Fibroblast of villous mesenchyme (primary cell): ENCODE data around the gene ZNF35. TPM values are rescaled to one million over a fixed set of nuclear protein-coding genes. Genes with fewer than 3 reads are reported as not detected.
"Not testable (repeated sequence)": the region's sequence is repeated elsewhere in the genome, so short reads cannot be mapped to it uniquely, and the experiment has no call there.

Source experiments
- DNase-seq: peaks from one replicate; pipeline ENCODE4 v3.0.0-alpha.2; 2010; ENCODE audit warnings: low read depth
- H3K4me3 ChIP-seq: 2 replicates; pipeline ENCODE4 v1.5.1; 2011; ENCODE audit warnings: low read depth, mild to moderate bottlenecking, low read length
- total RNA-seq: library from RNA; depleted of rRNA; stranded (reverse); fragments of >200 nt; gene quantifications from 2 replicates; pipeline ENCODE4 v1.2.3, GENCODE V29; 2012
- TF ChIP-seq, protein P1 (sequence below): IDR thresholded peaks from 2 replicates; pipeline ENCODE4 v1.5.1; 2012; ENCODE audit warnings: low read depth, mild to moderate bottlenecking, low read length; ENCODE audit not compliant: insufficient read depth

The ZNF35 gene
- total RNA-seq, 1 donor = 22.5 TPM

DNA sequence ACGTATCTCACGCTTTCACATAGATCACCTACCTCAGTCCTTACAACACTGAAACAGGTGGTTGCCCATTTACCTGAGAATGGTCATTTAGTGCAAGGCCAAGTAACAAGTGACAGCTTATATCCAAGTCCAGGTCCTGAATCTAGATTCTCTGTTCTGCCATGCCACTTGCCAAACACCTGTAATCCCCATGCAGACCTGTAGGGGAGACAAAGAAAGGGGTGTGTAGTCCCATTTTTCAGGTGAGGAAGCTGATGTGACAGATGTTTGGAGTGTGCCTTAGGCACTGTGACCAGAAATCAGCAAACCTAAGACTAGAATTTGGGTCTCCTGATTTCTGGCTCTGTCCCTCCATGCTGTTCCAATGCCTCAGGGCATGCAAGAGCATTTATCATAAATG, 12.7 kb downstream of the ZNF35 start:
- TF ChIP-seq, protein P1, sequence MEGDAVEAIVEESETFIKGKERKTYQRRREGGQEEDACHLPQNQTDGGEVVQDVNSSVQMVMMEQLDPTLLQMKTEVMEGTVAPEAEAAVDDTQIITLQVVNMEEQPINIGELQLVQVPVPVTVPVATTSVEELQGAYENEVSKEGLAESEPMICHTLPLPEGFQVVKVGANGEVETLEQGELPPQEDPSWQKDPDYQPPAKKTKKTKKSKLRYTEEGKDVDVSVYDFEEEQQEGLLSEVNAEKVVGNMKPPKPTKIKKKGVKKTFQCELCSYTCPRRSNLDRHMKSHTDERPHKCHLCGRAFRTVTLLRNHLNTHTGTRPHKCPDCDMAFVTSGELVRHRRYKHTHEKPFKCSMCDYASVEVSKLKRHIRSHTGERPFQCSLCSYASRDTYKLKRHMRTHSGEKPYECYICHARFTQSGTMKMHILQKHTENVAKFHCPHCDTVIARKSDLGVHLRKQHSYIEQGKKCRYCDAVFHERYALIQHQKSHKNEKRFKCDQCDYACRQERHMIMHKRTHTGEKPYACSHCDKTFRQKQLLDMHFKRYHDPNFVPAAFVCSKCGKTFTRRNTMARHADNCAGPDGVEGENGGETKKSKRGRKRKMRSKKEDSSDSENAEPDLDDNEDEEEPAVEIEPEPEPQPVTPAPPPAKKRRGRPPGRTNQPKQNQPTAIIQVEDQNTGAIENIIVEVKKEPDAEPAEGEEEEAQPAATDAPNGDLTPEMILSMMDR = peak; percentile 28
- no peak overlapping the region for H3K4me3 ChIP-seq
- no peak for DNase-seq

DNA sequence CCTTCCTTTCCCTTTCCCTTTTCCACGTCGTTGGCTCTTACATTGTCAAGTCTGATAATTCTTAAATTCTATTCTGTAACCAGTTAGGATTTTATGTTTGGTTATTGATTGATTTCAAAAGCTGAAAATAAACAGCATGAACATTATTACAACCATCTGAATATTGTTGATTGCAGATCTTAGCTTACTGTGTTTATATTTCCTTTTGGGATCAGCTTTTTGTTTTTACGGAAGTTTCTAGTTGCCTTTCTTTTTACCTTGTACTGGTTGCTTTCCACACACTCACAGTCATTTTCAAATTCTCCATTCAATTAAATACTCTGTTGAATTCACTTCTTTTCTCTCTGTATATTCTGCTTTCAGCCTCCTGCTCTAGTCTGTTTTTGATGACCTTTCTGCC, 16.6 kb downstream of the ZNF35 start:
- no peak overlapping the region for H3K4me3 ChIP-seq
- TF ChIP-seq, protein P1 = no peak
- no peak for DNase-seq

DNA sequence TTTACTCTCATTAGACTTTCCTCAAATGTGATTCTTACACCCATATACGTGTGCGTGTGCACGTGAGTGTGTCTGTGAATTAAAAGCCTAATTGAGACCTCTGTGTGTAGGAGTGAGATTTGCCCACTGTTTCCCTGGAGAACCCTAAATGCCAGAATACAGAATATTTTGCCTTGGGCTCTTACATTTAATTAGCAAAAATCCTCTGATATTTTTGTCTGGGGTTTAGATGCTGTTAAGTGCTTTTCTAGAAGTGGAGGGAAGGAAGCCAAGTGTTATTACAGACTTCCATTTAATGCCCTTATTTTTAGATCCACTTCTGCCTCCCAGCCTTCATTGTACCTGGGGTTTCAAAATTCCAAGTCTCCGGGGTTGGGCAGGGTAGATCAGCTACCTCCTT, 17.8 kb downstream of the ZNF35 start:
- no peak for DNase-seq
- no peak overlapping the region for H3K4me3 ChIP-seq
- TF ChIP-seq, protein P1 = no peak

DNA sequence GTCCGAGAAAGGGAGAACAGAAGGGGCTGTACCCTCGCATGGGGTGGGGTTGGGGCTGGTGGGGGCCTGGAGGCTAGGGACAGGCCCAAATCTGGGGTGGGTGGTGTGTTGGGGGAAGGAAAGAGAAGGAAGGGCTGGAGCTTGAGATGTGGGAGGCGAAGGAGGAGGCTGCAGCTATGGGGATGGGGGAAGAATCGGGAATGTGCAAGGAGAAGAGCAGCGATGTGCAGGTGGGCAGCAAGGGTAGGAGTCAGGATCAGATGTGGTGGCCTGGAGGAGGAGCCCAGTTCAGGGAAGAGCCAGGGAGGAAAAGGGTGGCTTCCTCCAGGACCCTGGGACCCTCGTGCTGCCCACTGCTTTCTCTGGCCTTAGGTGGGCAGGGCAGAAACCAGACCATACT, 21.2 kb downstream of the ZNF35 start:
- no peak overlapping the region for H3K4me3 ChIP-seq
- DNase-seq = no peak
- TF ChIP-seq, protein P1 = no peak

DNA sequence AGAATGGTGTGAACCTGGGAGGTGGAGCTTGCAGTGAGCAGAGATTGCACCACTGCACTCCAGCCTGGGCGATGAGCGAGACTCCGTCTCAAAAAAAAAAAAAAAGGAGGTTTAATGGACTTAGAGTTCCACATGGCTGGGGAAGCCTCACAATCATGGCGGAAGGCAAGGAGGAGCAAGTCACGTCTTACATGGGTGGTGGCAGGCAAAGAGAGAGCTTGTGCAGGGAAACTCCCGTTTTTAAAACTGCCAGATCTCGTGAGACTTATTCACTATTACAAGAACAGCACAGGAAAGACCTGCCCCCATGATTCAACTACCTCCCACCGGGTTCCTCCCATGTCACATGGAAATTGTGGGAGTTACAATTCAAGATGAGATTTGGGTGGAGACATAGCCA, 24.9 kb downstream of the ZNF35 start:
- not testable (repeated sequence) for H3K4me3 ChIP-seq, DNase-seq

DNA sequence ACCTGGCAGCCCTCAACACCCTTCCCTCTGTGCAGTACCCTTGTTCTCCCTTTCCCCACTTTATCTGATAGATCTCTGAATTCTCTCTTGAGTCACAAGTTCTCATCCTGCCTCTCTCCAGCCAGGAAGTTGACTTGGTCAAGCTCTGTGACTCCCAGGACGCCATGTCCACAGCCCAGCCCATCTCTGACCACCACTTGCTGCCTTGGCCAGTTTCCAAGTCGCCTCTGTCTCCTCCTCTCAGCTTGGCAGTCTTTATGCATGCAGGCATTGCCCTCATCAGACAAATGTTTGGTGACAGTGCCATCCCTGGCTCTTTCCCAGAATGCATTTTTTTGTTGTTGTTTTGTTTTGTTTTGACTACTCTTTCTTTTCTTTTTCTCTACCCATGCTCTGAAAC, 25.7 kb downstream of the ZNF35 start:
- TF ChIP-seq, protein P1 = no peak
- no peak for DNase-seq
- H3K4me3 ChIP-seq = no peak overlapping the region

DNA sequence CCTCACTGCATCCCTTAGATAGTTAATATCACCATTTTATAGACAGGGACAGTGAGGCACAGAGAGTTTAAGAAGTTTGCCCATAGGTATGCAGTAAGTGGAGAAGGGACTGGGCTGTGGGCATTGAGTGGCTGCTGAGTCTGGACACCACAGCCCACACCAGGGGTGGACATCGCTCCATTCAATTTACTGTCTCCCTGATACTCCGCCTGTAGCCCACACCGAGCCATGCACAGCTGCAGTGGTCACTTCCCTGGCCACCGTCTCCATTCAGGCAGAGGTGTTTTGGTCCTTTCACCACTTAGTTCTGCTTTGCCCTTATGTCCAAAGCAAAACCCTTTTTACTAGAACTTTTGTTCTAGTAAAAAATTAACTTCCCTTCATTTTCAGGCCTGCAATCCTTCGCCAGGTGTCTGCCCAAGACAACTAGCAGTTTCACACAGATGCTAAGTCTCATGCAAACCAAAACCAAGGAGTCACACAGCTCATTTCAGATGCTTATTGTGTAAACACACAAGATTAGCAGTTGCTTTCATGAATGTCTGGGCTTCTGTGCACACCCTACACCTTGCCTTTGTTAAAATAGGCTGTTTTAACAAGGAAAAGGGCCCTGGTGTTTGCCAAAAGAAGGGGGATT, 30.1 kb downstream of the ZNF35 start:
- no peak overlapping the region for H3K4me3 ChIP-seq
- TF ChIP-seq, protein P1 = no peak
- no peak for DNase-seq
